Osteoblast (primary cell): ENCODE measurements around the gene TBCB. TPM values are rescaled to one million over a fixed set of nuclear protein-coding genes. Genes with fewer than 3 reads are reported as not detected.

Experiments
- DNase-seq: peaks from one replicate; pipeline ENCODE4 v3.0.0; 2011; ENCODE audit warnings: low spot score, mixed read lengths; ENCODE audit not compliant: insufficient read length; ENCODE audit errors: missing footprints
- H2AFZ ChIP-seq: 2 replicates; pipeline ENCODE4 v1.6.0; 2011; ENCODE audit warnings: mild to moderate bottlenecking, low read length
- H3K27ac ChIP-seq: 2 replicates; pipeline ENCODE4 v1.5.1; 2011; ENCODE audit warnings: mild to moderate bottlenecking, low read depth, low read length, moderate library complexity
- H3K27me3 ChIP-seq: 2 replicates; pipeline ENCODE4 v1.6.0; 2012; ENCODE audit warnings: mild to moderate bottlenecking, control low read depth, inconsistent platforms, low read length, moderate library complexity; ENCODE audit not compliant: insufficient read depth
- H3K36me3 ChIP-seq: 2 replicates; pipeline ENCODE4 v1.5.1; 2011; ENCODE audit warnings: mild to moderate bottlenecking, low read length, control low read depth, moderate library complexity; ENCODE audit not compliant: insufficient read depth
- H3K4me1 ChIP-seq: 2 replicates; pipeline ENCODE4 v1.5.1; 2011; ENCODE audit warnings: mild to moderate bottlenecking, low read length, control low read depth, moderate library complexity; ENCODE audit not compliant: insufficient read depth
- H3K4me2 ChIP-seq: 2 replicates; pipeline ENCODE4 v1.6.0; 2011; ENCODE audit warnings: mild to moderate bottlenecking, low read length; ENCODE audit not compliant: insufficient read depth
- H3K4me3 ChIP-seq: fragments of 200-600 bp; sonication (generic); 3 replicates; pipeline ENCODE4 v1.5.1; 2012; ENCODE audit warnings: mild to moderate bottlenecking, low read length, inconsistent platforms; ENCODE audit not compliant: insufficient read depth
- H3K79me2 ChIP-seq: 2 replicates; pipeline ENCODE4 v1.6.0; 2012; ENCODE audit warnings: mild to moderate bottlenecking, low read length, control low read depth, inconsistent platforms; ENCODE audit not compliant: insufficient read depth
- H3K9me3 ChIP-seq: 2 replicates; pipeline ENCODE4 v1.5.1; 2011; ENCODE audit warnings: low read depth, low read length, control low read depth
- H4K20me1 ChIP-seq: 2 replicates; pipeline ENCODE4 v1.6.0; 2012; ENCODE audit warnings: mild to moderate bottlenecking, low read length, control low read depth; ENCODE audit not compliant: insufficient read depth
- total RNA-seq: library from RNA; depleted of rRNA; stranded (reverse); fragments of >200 nt; gene quantifications from 2 replicates; pipeline ENCODE4 v1.2.3, GENCODE V29; 2012
- TF ChIP-seq, protein P1 (sequence below): IDR thresholded peaks from 2 replicates; pipeline ENCODE4 v1.5.1; 2011; ENCODE audit warnings: mild to moderate bottlenecking, low read depth, low read length, moderate library complexity; ENCODE audit errors: extremely low read depth

The TBCB gene
- total RNA-seq, 1 donor = 136 TPM

DNA sequence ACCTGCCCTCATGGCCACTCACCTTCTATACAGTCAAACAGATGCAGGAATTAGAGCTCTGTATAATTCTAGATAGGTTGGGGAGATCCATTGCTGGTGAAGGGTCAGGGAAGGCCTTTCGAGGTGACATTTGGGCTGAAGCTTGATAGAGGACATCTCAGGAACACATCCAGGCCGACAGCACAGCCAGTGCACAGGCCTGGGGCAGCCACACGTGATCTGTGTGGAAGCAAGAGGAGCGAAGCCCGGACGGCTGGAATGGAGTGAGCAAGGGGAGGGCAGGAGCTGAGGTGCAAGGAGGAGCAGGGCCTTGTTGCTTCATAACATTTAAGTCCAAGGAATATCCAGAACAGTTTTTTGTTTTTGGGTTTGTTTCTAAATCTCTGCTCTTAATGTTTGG lies 8.8 kb upstream of the TBCB start:
- Histone ChIP-seq H3K36me3 (peaks cover 12% of the 10 kb centered on the region), H3K4me2 (no peak overlapping the region), H3K27ac (no peak overlapping the region), H3K4me3 (no peak overlapping the region), H2AFZ (no peak overlapping the region), H3K4me1 (no peaks in the 10 kb centered on the region), H4K20me1 (no peaks in the 10 kb centered on the region), H3K9me3 (no peaks in the 10 kb centered on the region), H3K27me3 (no peaks in the 10 kb centered on the region), H3K79me2 (no peaks in the 10 kb centered on the region)
- DNase-seq = no peak
- TF ChIP-seq, protein P1, sequence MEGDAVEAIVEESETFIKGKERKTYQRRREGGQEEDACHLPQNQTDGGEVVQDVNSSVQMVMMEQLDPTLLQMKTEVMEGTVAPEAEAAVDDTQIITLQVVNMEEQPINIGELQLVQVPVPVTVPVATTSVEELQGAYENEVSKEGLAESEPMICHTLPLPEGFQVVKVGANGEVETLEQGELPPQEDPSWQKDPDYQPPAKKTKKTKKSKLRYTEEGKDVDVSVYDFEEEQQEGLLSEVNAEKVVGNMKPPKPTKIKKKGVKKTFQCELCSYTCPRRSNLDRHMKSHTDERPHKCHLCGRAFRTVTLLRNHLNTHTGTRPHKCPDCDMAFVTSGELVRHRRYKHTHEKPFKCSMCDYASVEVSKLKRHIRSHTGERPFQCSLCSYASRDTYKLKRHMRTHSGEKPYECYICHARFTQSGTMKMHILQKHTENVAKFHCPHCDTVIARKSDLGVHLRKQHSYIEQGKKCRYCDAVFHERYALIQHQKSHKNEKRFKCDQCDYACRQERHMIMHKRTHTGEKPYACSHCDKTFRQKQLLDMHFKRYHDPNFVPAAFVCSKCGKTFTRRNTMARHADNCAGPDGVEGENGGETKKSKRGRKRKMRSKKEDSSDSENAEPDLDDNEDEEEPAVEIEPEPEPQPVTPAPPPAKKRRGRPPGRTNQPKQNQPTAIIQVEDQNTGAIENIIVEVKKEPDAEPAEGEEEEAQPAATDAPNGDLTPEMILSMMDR = no peak

DNA sequence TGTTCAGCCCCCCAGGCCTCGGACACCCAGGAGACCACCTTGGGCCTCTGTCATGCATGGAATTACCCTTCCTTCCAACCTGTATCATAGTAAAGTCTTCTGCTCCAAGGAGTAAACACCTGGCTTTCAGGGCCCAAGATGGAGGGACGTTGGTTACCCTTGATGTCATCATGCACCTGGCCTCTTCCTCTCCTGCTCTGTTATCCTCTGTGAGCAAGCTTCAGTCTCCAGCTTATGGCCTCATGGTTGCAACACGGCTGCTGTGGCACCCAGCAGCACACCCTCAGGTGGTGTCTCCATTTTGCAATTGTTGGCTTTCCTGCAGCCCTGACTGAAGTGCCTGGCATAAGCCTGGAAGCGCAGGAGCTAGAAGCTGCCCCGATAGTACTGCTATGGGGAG lies 8.3 kb upstream of the TBCB start:
- Histone ChIP-seq H3K27me3 (no peaks in the 10 kb centered on the region), H3K36me3 (peaks cover 9% of the 10 kb centered on the region), H3K4me1 (no peaks in the 10 kb centered on the region), H4K20me1 (no peaks in the 10 kb centered on the region), H3K27ac (no peak overlapping the region), H3K79me2 (no peaks in the 10 kb centered on the region), H3K4me3 (no peak overlapping the region), H2AFZ (no peak overlapping the region), H3K4me2 (no peak overlapping the region), H3K9me3 (no peaks in the 10 kb centered on the region)
- DNase-seq = no peak
- TF ChIP-seq, protein P1 = no peak

DNA sequence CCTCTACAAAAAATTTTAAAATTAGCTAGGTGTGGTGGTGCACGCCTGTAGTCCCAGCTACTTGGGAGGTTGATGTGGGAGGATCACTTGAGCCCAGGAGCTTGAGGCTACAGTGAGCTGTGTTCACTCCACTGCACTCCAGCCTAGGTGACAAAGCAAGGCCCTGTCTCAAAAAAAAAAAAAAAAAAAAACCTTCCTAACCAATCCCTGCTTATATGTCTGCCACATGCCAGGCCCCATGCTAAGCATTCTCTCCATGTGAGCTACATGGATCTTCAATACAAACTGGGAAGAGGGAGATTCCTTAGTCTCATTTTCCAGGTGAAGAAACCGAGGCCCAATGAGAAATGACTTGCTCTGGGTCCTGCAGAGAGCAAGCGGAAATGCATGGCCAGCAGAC lies 6.6 kb upstream of the TBCB start:
- H3K4me2 ChIP-seq = no peak overlapping the region
- no peaks in the 10 kb centered on the region for H3K9me3 ChIP-seq
- no peaks in the 10 kb centered on the region for H4K20me1 ChIP-seq
- H3K27ac ChIP-seq = no peak overlapping the region
- H3K36me3 ChIP-seq = peaks cover 20% of the 10 kb centered on the region
- no peak overlapping the region for H2AFZ ChIP-seq
- TF ChIP-seq, protein P1 = no peak
- peaks cover 5% of the 10 kb centered on the region for H3K4me1 ChIP-seq
- no peaks in the 10 kb centered on the region for H3K27me3 ChIP-seq
- H3K4me3 ChIP-seq = no peak overlapping the region
- DNase-seq = no peak
- H3K79me2 ChIP-seq = no peaks in the 10 kb centered on the region

DNA sequence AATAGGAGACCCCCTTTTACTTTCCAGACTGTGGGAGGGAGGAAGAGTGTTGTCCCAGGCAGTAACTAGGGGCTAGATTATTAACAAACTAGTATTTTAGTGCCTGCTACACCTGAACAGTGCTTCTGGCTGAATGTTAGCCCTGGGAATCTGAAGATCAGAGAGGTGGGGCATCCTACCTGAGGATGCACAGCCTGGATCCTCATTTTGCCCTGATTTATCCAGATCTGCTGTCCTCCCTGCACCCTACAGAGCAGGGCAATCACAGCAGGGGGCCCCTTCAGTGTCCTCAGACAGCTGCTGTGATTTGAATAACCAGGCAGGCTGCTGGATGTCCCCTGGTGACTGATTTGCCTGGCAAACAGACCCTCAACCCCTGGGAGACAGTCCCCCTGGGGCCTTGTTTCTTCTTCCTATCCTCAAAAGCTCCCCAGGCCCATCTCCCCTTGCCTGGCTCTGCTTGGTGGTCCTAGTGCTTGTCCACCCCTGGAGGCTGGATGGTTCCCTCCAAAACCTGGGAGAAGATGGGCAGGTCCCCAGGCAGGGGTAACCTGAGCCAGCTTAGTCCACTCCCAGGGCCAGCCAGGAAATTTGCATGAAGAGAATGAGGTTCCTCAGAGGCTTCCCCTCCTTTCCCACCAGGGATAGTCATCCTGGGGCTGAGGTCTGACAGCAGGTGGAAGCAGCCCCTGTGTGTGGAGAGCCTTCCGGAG lies 4.6 kb upstream of the TBCB start, which contains the start of gene OVOL3:
OVOL3 (plus strand) TSS at position 657 of the 713 bp plus-strand sequence. CDS start 60 bp downstream, outside the sequence.
- H2AFZ ChIP-seq = no peak within 1 kb of the TSS
- no peak within 1 kb of the TSS for H3K4me2 ChIP-seq
- no peak for DNase-seq
- no peak within 1 kb of the TSS for H3K27ac ChIP-seq
- H3K27me3 ChIP-seq = no peaks in the 10 kb centered on the region
- H4K20me1 ChIP-seq = no peaks in the 10 kb centered on the region
- H3K9me3 ChIP-seq = no peaks in the 10 kb centered on the region
- peaks cover 11% of the 10 kb centered on the region for H3K36me3 ChIP-seq
- TF ChIP-seq, protein P1 = no peak
- peaks cover 9% of the 10 kb centered on the region for H3K4me1 ChIP-seq
- peaks cover 9% of the 10 kb centered on the region for H3K79me2 ChIP-seq
- H3K4me3 ChIP-seq = no peak within 1 kb of the TSS
